GM19240 (cell line): ENCODE measurements around the gene SNAP47.

ENCODE experiments used
- DNase-seq: peaks from one replicate; pipeline ENCODE4 v3.0.0; 2011; ENCODE audit warnings: low spot score; ENCODE audit not compliant: insufficient read length

Gene SNAP47

DNA sequence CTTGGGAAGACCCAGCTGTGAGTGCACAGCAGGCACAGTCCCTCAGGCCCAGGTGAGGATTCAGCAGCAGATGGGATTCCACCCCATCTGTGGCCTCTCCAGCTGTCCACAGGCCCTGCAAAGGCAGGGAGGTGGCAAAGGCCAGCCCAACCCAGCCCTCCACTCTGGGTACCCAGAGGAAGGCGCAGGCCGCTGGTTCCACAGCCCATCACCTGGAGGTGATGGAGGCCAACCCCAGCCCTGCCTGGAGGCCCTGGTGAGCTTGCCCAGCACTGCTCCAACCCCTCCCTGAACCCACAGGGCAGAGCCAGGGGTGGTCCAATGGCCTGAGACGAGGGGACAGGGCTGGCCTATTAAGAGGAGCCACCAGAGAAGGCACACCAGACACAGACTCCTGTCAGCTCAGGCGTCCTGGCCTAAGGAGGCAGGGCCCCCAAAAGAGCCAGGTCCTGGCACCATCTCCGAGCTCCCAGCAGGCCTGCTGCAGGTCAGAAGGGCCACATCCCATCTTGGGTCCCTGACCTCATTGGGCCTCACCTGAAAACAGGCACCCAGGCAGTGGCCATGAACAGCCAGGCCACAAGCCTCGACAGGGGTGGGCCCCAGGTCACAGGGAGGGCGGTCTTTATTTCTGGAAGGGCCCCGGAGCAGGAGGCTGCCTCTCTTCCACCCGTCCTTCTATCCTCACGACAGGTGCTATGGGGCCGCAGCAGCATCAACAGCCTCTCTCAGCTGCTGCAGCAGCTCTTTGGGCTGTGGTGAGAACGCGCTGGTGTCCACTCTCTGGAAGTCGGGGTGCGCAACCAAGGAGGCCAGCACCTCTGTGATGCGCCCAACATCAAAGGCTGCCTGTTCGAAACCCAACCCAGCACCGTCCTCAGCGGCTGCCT, 3.3 kb upstream of the SNAP47 start:
- no peak for DNase-seq

DNA sequence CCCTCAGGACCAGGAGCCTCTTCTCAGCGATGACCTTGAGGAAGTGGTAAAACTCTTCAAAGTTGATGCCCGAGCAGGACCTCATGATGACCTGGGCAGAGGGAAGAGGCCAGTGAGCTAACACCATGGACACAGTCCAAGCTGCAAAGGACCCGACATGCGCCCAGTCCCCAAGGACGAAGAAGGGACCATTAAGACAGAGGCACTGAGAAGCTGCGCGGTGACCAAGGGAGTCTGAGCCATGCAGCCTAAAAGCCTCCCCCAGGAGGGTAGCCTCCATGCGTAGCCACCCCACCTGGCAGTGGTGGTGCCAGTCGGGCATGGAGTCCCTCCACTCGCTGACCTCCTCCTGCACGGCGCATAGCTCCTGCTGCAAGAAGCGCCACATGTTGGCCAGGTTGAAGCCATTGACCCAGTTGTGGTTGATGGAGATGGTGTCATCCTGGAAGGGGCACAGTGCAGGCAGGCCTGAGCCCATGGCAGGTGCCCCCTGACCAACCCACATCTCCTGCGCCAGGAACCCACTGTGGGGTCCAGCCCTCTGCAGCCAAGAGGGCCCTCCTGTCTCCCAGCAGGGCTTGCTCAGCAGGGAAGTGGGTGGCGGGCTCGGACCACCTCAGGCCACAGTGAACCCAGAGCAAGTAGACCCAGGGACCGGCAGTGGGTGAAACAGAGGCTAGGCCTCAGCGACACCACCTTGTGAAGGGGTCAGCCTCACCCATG, 2.5 kb upstream of the SNAP47 start:
- DNase-seq = no peak

GRCh38 chr1:227733309-227733705, 1.9 kb upstream of the SNAP47 start:
- DNase-seq = no peak

- no peak for DNase-seq
Measured at GRCh38 chr1:227733751-227734545, 1.3 kb upstream of the SNAP47 start.

DNA sequence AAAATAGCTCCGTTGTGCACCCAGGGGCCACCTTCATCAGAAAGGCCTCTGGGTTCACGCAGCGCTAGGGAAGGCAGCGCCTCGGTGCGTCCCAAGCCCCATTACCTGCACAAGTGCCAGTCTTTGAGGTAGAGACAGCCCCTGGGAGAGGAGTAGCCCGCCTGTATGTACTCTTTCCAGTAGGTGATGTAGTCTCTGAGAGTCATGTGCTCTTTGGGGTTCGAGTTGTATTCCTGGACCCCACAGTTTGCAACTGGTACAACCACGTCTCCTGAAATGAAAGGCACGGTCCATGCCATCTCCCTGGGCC, 734 bp upstream of the SNAP47 start:
- no peak for DNase-seq

- DNase-seq = no peak
Measured at GRCh38 chr1:227735539-227736285, 477 bp downstream of the SNAP47 start.

DNA sequence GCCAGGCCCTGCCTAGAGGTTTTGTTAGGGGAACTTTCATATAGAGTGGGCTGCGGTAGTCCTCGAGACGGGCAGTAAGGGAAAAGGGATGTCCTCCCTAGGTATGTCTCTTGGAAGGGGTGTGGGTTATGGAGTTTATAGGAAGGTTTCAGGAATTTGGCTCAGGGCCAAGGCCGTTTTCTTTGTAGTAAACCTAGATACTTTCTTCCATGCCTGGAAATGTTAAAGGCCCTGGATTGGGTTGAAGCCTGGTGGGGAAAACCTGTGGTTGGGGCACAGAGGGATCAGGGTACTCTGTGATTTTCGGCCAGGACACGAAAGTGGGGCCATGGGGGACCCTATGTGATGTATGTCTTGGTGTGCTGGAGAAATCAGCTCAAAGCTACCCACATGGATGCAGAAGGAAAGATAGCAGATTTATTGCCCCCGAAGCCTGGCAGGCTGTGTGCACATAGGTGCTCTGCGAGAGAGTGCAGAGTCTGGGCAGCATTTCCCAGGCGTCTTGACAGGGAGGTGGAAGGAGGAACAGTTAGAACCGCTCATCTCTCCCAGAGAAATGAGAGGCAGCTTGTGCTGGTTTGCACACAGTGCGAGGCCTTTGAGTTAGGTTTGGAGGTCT, 1.7 kb downstream of the SNAP47 start:
- DNase-seq = no peak

DNA sequence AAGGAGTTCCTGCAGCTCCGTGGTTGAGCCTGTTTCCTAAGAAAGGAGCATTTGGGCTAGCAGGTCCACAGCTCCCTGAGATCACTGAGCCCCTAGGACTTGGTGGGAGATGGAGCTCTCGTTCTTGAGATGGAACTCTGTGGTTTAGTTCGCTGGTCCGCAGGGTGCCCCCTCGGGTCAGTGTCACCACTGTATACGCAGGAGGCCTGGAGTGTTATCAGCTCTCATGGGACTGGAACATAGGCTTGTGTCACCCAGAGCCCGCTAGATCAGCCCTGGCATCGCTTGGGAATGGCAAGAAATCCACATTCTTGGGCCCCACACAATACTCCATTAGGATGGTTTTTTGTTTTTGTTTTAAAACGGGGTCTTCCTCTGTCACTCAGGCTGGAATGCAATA, 3.6 kb downstream of the SNAP47 start:
- no peak for DNase-seq

DNA sequence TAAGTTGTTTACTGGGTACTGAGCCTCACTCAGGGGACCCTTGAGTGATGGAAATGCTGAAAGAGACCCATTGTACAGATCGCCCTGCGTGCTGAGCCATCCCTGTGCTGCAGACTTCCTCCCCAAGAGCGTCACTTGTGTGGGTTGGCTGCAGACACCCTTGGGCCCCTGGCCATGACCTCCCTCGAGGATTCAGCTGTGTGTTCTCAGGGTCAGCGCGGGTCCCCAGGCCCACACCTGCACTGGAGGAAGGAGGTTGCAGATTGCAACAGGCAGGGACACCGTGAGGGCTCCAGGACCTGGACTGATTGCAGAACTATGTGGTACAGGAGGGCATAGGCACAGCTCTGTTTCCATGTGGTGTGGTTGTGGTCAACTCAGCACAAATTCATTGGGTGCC, 4.4 kb downstream of the SNAP47 start:
- DNase-seq = no peak

GRCh38 chr1:227740401-227740960, 5.2 kb downstream of the SNAP47 start:
- DNase-seq = no peak

DNA sequence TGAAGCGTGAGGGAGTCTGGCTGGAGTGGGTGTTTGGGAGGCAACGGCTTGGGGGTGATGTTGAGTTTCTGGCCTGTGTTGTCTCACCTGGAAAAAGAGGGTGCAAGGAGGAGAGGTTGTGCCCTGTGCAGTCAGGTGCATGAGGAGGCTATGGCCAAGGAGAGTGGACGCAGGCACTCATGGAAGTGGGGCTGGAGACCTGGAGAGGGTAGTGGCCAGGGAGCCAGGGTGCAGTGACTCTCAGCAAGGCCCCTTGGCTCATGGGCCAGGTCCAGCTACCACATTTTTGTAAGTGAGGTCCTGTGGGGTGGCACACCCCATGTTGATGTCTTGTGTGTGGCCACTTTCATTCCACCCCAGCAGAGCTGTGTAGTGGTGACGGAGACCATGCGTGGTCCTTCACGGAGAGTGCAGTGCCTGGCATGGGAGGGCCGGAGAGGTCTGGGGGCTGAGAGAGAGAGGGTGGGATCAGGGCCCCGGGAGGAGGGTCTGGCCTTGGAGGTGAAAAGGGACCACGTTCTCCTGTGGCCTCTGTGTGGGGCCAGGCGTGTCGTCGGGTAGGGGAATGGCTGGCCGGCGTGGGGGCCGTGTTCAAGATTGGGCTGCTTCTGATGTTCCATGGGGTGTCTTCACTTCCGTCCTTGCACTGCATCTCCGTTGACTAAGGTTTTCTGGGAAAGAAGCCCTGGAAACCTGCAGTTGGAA, 6.1 kb downstream of the SNAP47 start:
- no peak for DNase-seq

GRCh38 chr1:227742738-227743715, 7.8 kb downstream of the SNAP47 start:
- no peak for DNase-seq

GRCh38 chr1:227744668-227745067, 9.4 kb downstream of the SNAP47 start:
- no peak for DNase-seq

GRCh38 chr1:227745568-227746265, 10.5 kb downstream of the SNAP47 start:
- no peak for DNase-seq

- DNase-seq = no peak
Measured at GRCh38 chr1:227746676-227747075, 11.4 kb downstream of the SNAP47 start.

DNA sequence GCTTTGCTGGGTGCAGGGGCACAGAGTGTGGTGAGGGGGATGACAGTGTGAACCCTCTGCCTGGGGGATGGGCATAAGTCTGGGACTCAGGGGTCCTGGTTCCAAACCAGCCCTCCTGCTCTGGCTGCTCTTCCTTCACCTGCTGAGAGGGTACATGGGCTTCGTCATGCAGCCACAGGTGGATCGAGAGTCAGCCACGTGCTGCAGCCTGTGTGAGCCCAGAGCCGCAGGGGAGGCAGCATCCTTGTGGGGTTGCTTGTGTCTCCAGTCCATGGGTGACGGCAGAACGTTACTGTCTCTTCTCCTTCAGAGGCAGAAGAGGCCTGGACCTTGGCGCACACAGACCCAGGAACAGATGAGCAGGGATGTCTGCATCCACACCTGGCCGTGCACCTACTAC, 12.1 kb downstream of the SNAP47 start:
- no peak for DNase-seq

DNA sequence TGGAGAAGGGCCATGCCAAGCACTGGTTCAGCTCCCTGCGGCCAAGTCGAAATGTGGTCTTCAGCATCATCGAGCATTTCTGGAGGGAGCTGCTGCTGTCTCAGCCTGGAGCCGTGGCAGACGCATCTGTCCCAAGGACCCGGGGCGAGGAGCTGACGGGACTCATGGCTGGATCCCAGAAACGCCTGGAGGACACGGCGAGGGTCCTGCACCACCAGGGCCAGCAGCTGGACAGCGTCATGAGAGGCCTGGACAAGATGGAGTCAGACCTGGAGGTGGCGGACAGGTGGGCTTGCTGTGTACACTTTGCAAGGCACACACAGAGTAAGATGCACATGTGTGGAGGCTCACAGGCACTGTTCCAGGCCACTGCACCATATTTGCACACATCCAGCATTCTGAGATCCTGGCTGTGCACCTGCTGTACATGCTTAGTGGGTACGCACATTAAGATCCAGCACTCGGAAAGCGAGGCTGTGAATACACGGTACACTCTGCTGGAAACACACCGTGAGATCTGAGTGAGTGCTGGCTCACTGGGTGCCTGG, 12.8 kb downstream of the SNAP47 start:
- no peak for DNase-seq
